Measurements from ENCODE around the gene GNL3L.
A peak's percentile ranks its signal among the peaks of the same experiment; 100 is the strongest.
"Not testable (repeated sequence)": the region's sequence is repeated elsewhere in the genome, so short reads cannot be mapped to it uniquely, and the experiment has no call there.

Gene GNL3L

GRCh38 chrX:54529552-54530356 lies at the start of gene GNL3L:
GNL3L (plus strand) TSS chrX:54530219; CDS start chrX:54532567, 2,348 bp downstream.
- peak within 1 kb of the TSS; percentile 91 for H3K4me3 ChIP-seq (ENCODE audit: low read depth, low read length)

- no peak overlapping the region for H3K4me3 ChIP-seq (ENCODE audit: low read depth, low read length)
Measured at GRCh38 chrX:54482839-54483593, 47.0 kb upstream of the GNL3L start.

DNA sequence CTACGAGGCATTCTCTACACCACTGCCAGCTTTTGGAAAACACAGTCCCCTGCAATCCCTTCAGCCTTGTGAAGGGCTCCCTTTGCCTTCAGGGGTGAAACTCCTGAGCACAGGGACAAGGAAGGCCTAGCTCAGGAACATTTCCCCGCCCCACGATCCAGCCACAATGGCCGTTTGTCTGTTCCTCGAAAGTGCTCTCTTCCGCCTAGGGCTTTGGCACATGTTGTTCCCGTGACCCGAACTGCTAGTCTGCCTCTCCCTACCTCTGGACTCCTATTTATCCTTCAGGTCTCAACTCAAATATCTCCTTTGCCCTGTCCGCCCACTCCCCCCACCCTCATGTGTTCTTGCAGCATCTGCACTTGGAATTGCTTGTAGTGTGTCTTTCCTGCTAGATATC lies 46.1 kb upstream of the GNL3L start:
- H3K4me3 ChIP-seq (ENCODE audit: low read depth, low read length) = no peak overlapping the region

- H3K4me3 ChIP-seq (ENCODE audit: low read depth, low read length) = no peak overlapping the region
Measured at GRCh38 chrX:54484666-54485065, 45.4 kb upstream of the GNL3L start.

GRCh38 chrX:54489819-54490218 lies 40.2 kb upstream of the GNL3L start:
- not testable (repeated sequence) for H3K4me3 ChIP-seq (ENCODE audit: low read depth, low read length)

DNA sequence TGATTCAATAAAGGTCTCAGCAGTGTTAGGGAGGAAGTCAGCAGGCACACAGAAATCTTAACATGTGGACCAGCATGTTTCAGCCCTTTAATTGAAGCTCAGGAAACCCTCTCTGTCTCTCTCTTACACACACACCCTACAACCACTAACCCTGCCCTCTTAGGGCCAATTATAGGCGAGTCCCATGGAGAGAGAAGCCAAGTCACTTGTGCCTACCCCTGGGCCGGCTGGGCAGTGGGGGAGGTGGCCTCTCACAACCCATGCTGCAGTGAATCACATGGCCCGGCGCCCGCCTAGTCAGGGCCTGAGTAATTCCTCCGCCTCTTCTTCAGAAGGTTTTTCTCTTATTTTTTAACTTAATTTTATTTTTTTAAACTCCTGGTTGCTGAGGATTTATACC lies 37.7 kb upstream of the GNL3L start:
- H3K4me3 ChIP-seq (ENCODE audit: low read depth, low read length) = no peak overlapping the region

DNA sequence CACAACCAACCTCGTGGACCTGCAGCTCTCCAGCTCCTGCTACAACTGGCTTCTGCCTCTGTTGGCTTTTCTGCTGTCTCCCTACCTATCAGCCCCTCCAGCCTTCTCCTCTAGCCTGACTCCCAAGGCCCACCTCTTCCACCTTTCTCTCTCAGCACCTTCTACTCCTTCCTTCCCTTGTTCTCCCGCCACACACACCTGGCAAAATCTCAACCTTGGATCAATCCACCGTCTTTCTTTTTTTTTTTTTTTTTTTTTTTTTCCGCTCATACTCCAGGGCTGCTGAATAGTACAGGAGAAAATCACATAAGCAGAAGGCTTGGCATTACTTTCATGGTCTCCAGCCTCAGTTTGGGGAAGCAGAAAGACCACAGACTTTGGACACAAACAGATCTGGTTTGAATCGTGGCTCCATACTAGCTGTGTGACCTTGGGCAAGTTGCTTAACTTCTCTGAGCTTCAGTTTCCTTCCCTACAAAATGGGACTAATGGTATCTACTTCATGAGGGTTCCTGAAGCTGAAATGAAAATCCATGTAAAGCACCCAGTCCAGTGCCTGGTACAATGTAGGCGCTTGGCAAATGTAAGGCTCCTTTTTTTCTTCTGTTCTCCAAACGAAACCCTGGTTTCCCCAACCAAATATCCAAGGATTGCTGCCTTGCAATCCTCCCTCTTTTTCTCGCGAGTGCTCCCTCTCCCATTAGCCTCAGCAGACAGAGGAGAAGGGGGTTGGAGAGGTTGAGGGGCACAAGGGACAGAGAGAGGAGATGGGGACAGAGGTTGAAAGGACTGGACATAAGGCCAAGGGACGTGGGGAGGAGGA lies 35.6 kb upstream of the GNL3L start:
- H3K4me3 ChIP-seq (ENCODE audit: low read depth, low read length) = peak overlapping the region; percentile 54

GRCh38 chrX:54494989-54495813 lies 34.8 kb upstream of the GNL3L start:
- H3K4me3 ChIP-seq (ENCODE audit: low read depth, low read length) = peak overlapping the region; percentile 54

DNA sequence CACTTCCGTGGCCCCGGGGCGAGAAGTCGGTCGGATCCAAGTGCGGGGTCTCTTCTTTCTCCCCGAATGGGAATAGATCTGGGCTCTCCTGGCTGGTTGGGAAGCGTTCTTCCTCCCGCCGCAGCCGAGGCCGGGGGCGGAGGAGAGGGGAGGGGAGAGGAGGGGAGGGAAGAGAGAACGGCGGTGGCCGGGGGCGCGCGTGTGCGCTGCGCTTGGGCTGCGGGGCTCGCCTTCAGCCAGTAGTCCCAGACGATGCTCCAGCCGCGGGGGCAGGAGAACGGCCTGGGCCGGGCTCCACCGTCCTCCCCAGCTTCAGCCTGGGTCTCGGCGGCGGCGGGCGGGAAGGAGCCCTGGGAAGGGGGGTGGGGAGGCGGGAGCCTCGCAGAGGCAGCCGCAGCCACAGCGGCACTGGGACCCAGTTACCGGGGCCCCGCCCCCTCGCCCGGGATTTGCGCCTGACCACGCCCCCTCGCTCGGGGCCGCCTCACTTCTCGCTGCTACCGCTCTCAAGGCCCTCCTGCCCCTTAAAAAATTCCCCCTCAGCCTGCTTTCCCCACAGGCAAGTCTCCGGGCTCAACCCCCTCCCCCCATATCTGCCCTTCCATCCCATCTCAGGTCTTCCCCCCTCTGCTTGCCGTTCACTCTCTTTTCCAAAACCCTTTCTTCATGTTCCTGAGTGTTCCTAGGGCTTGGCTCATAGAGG lies 34.1 kb upstream of the GNL3L start, which contains the start of gene FGD1:
Gene FGD1 (minus strand): TSS at position 421 of the 703 bp plus-strand sequence. CDS start 802 bp downstream, outside the sequence.
- peak within 1 kb of the TSS; percentile 54 for H3K4me3 ChIP-seq (ENCODE audit: low read depth, low read length)

DNA sequence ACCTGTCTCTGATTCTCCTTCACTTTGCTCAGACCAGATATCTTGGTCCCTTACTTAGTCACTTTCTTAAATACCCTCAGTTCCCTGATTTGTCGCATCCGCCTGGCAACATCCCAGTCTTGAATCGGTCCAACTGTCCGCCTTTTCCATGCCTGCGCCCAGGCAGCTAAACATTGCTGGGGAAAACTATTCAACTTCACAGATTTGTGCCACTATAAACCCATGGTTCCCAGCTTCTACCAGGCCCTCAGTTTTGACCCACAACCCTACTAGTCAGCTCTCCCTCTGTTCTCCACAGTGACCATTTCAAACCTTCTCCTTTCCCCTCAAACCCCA lies 33.5 kb upstream of the GNL3L start:
- peak overlapping the region; percentile 17 for H3K4me3 ChIP-seq (ENCODE audit: low read depth, low read length)

DNA sequence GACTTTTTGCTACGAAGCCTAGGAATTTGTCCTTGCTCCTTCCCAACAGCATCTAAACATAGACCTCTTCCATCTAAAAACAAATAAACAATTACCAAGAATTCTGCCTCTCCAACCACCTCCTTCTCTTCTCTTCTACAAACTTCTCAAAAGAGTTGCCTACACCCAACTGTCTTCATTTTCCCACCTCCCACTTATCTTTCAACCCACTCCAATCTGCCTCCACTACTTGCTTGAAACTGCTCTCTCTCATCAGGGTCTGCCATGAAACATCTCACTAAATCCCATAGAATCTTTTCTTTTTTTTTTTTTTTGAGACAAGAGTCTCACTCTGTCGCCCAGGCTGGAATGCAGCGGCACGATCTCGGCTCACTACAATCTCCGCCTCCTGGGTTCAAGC lies 33.1 kb upstream of the GNL3L start:
- no peak overlapping the region for H3K4me3 ChIP-seq (ENCODE audit: low read depth, low read length)

- H3K4me3 ChIP-seq (ENCODE audit: low read depth, low read length) = no peak overlapping the region
Measured at GRCh38 chrX:54509400-54509799, 20.6 kb upstream of the GNL3L start.

DNA sequence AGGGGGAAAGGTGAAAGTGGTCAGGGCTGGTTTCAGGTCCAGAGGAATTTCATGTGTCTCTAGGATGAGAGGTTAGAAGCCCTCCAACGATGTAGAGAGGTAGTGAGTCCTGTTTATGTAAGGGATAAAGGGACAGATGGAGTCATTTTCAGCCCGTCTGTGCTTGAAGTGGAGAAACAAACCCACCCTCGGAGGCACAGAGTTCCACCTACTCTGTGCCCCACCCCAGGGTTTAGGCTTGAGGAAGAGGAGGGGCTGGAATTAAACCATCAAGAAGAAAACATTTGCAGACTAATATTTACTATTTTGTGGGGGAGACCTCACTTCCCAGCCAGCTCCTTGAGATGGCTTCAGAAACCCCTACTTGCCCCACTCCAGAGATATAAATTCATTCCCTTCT lies 868 bp upstream of the GNL3L start:
- H3K4me3 ChIP-seq (ENCODE audit: low read depth, low read length) = no peak overlapping the region

GRCh38 chrX:54530357-54530900 lies 410 bp downstream of the GNL3L start:
- H3K4me3 ChIP-seq (ENCODE audit: low read depth, low read length) = peak overlapping the region; percentile 91

GRCh38 chrX:54534271-54534670 lies 4.3 kb downstream of the GNL3L start:
- H3K4me3 ChIP-seq (ENCODE audit: low read depth, low read length) = no peak overlapping the region

DNA sequence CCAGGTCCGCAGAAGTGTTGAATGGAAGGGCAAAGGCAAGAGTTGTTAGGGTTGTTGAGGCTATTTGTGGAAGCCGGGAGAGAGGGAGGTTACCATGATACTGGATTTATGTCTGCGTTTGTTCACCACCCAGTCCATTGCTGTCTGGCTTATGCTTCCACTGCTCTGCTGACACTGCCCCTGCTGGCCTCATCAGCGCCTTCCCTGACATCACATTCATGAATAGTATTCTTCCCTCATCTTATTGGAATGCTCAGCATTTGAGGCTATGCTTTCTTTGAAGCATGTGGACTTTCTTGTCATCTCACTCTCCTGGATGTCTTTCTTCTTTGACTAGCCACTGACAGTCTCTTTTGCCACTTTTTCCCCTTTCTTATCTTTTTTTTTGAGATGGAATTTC lies 10.3 kb downstream of the GNL3L start:
- no peak overlapping the region for H3K4me3 ChIP-seq (ENCODE audit: low read depth, low read length)

DNA sequence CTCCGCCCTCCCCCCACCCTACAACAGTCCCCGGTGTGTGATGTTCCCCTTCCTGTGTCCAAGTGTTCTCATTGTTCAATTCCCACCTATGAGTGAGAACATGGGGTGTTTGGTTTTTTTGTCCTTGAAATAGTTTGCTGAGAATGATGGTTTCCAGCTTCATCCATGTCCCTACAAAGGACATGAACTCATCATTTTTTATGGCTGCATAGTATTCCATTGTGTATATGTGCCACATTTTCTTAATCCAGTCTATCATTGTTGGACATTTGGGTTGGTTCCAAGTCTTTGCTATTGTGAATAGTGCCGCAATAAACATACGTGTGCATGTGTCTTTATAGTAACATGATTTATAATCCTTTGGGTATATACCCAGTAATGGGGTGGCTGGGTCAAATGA lies 12.2 kb downstream of the GNL3L start:
- not testable (repeated sequence) for H3K4me3 ChIP-seq (ENCODE audit: low read depth, low read length)

GRCh38 chrX:54550821-54551220 lies 20.8 kb downstream of the GNL3L start:
- no peak overlapping the region for H3K4me3 ChIP-seq (ENCODE audit: low read depth, low read length)

DNA sequence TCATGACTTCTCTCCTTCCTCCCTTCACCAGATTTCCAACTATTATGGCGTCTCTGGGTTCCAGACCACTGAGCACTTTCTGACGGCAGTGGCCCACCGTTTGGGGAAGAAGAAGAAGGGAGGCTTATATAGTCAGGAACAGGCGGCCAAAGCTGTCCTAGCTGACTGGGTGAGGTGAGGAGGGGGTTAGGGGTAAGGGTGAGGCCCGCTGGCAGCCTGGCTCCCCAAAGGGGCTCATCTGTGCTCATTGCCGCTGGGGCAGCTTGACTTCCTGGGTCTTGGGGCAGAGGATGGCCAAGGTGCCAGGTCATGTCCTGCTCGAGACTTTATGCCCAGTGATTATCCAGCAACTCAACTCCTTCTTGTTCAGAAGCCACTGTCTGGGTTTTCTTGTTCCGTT lies 21.8 kb downstream of the GNL3L start:
- H3K4me3 ChIP-seq (ENCODE audit: low read depth, low read length) = no peak overlapping the region

GRCh38 chrX:54555006-54555405 lies 25.0 kb downstream of the GNL3L start:
- H3K4me3 ChIP-seq (ENCODE audit: low read depth, low read length) = not testable (repeated sequence)
